HG02610 (cell line): ENCODE measurements around the gene PLCH2.

Experiments used
- ATAC-seq: cut with Tn5 transposase; IDR thresholded peaks from one replicate; pipeline ENCODE4 v1.9.1; 2021; ENCODE audit warnings: mild to moderate bottlenecking, moderate library complexity; ENCODE audit not compliant: unreplicated experiment

The PLCH2 gene

GRCh38 chr1:2528016-2528415 lies 51.9 kb downstream of the PLCH2 start:
- no peak for ATAC-seq

GRCh38 chr1:2528611-2528965 lies 52.5 kb downstream of the PLCH2 start:
- ATAC-seq: no peak

- ATAC-seq: no peak
Observed at GRCh38 chr1:2528966-2529783, 53.1 kb downstream of the PLCH2 start.

GRCh38 chr1:2529784-2530512 lies 53.9 kb downstream of the PLCH2 start, which contains the start of gene HES5:
Gene HES5 (minus strand): TSS chr1:2530263. CDS start chr1:2530164, 99 bp downstream.
- ATAC-seq: no peak

GRCh38 chr1:2530513-2531361 lies 54.6 kb downstream of the PLCH2 start:
- ATAC-seq: no peak

- ATAC-seq: no peak
Observed at GRCh38 chr1:2532485-2533160, 56.5 kb downstream of the PLCH2 start.

- ATAC-seq: no peak
Observed at GRCh38 chr1:2533365-2533764, 57.3 kb downstream of the PLCH2 start.

- ATAC-seq: no peak
Observed at GRCh38 chr1:2534315-2534686, 58.2 kb downstream of the PLCH2 start.

GRCh38 chr1:2534687-2535441 lies 58.8 kb downstream of the PLCH2 start:
- ATAC-seq: no peak

GRCh38 chr1:2535455-2535854 lies 59.4 kb downstream of the PLCH2 start:
- ATAC-seq: no peak

- ATAC-seq: no peak
Observed at GRCh38 chr1:2535981-2536380, 59.9 kb downstream of the PLCH2 start.

- ATAC-seq: no peak
Observed at GRCh38 chr1:2537784-2538115, 61.7 kb downstream of the PLCH2 start.

GRCh38 chr1:2538376-2538775 lies 62.3 kb downstream of the PLCH2 start:
- no peak for ATAC-seq

GRCh38 chr1:2538872-2539271 lies 62.8 kb downstream of the PLCH2 start:
- no peak for ATAC-seq

GRCh38 chr1:2539312-2539907 lies 63.3 kb downstream of the PLCH2 start:
- ATAC-seq: no peak

GRCh38 chr1:2540816-2541492 lies 64.9 kb downstream of the PLCH2 start:
- ATAC-seq: no peak

- no peak for ATAC-seq
Observed at GRCh38 chr1:2541619-2542245, 65.6 kb downstream of the PLCH2 start.

- no peak for ATAC-seq
Observed at GRCh38 chr1:2542246-2542915, 66.3 kb downstream of the PLCH2 start.
